Stimulated activated CD8-positive, alpha-beta memory T cell treated with anti-CD3 and anti-CD28 coated beads, Interleukin-4, amount 100 ng/mL, for 1 hour (primary cell): ENCODE measurements around the gene IGHMBP2.
"Not testable (repeated sequence)": the region's sequence is repeated elsewhere in the genome, so short reads cannot be mapped to it uniquely, and the experiment has no call there.

Source experiments
- DNase-seq, 2 donors: peaks; one replicate each; pipeline ENCODE4 v3.0.0-alpha.2; 2020; ENCODE audit warnings: low read depth in 2 of 2, low spot score in 1 of 2

Gene IGHMBP2

DNA sequence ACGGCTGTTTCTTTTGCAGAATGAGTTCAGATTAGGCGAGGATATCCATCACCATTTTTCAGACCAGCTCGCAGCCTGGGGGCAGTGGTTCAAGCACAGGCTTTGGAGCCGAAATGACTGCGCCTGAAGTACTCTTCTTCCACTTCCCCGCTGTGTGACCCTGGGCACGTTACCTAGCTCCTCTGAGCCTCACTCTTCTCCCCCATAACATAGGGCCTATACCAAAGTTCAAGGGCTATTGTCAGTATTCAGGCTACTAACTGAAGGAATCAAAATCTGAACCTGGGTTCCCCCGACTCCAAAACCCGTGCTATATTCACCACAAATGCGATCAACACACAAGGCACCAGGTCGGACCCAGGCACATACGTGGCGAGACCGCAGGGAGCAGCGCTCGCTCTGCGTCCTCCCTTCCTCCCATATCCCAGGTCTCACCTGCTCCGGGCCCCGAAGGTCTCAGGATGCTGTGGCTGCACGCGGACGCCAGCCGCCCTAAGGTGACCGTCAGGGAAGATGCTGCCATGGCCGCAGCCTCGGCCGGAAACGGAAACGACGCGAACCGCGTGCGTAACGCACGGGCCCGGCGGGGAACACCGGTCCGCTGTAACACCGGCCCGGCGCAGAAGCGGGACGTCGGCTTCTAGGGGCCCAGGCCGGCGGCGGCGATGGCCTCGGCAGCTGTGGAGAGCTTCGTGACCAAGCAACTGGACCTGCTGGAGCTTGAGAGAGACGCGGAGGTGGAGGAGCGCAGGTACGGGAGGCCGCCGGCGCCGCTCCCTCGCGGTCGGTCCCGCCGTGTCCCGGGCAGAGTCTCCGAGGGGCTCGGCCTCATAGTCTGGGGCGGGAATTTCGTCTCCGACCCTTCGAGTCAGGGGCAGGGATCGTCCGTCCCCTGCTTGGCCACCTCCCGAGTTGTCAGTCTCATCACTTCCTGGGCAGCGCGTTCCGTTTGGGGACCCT is at the start of gene IGHMBP2, which contains the start of gene MRPL21:
Gene IGHMBP2 (plus strand): TSS at position 604 of the 960 bp plus-strand sequence. CDS start 62 bp downstream, at position 666.
Gene MRPL21 (minus strand): TSS at position 545 of the 960 bp plus-strand sequence. CDS start 22 bp downstream, at position 523.
- DNase-seq: peak; percentile 71 to 79

DNA sequence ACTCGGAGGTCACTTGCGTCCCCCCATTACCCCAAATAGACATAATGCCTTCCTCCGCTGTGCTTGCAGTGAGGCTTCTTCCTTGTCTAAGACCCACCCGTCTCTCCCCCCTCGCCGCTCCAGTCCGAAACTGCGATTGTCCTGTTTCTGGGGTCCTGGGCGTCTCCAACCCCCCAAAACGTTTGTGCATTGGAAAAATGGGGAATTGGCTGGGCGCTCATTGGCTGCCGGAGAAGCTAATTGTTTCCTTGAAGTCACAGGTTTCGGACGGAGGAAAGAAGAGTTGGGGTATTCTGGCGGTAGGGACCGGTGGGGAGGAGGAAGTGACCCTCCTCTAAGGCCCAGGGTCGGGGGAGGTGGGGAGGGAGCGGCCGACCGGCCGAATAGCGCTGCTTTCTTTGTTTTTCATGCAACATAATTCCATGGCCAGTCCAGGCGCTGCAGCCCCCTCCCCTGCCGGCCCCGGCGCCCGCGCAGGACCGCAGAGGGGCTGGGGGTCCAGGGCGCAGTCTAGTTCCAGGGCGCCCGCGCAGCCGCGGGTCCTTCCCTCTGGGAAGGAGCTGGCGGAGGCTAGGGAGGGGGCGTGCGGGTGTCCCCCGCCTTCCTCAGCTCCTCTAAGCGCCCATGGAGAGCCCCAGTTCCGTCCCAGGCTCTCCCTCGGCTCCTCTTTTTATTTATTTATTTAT is 49.3 kb upstream of the IGHMBP2 start:
- DNase-seq: no peak

- no peak for DNase-seq
These were observed 48.3 kb upstream of the IGHMBP2 start for GRCh38 chr11:68855205-68855981.

GRCh38 chr11:68856425-68857030 is 47.2 kb upstream of the IGHMBP2 start:
- not testable (repeated sequence) for DNase-seq

GRCh38 chr11:68857037-68857586 is 46.6 kb upstream of the IGHMBP2 start:
- no peak for DNase-seq

GRCh38 chr11:68859123-68859522 is 44.6 kb upstream of the IGHMBP2 start:
- DNase-seq: no peak

GRCh38 chr11:68862421-68862820 is 41.3 kb upstream of the IGHMBP2 start:
- DNase-seq: no peak

DNA sequence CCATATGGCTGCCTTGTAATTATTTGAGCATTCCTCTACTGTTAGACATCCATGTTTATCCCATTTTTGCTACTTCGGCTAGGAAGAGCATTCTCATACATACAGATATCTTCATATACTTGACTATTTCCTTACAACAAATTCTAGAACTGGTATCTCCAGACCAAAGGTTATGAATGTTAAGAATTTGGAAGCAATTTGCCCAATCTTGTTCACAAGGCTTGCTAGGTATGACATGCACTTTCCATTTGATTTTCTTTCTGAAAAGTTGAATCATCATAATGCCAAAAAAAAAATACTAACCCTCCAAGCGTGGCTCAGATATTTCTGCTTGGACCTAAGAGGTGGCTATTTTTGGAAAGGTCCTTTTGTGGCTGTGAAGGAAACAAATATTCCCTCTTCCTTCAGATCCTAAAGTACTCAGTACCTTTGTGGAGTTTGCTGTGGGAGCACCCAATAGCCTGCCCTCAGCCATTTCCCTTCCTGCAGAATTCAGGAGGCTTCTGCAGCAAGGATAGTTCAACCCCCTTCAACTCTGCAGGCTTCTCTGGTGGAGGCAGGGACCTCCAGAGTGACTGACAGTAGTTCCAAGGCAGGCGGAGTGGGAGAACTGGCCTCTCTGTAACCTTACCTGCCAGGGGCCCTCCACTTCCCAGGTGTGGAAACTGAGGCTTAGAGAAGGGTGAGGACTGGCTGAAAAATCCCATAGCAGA is 40.0 kb upstream of the IGHMBP2 start:
- DNase-seq: no peak

DNA sequence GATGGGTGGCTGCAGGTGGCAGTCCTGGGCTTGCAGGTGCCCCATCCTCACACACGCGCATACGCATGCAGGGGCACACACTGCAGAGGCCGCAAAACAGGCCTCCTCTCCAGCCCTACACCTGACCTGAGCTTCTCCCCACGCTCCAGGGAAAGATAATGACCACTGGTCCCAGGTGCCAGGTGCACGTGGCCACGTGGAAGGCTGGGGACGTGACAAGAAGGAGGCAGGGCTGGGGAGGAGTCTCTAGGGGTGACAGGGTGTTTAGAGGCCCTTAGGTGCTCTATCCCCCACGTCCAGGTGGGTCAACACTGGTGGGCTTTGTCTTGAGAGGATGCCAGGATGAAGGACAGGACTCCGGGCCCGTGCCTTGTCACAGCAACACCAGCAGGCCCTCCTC is 38.5 kb upstream of the IGHMBP2 start:
- no peak for DNase-seq

DNA sequence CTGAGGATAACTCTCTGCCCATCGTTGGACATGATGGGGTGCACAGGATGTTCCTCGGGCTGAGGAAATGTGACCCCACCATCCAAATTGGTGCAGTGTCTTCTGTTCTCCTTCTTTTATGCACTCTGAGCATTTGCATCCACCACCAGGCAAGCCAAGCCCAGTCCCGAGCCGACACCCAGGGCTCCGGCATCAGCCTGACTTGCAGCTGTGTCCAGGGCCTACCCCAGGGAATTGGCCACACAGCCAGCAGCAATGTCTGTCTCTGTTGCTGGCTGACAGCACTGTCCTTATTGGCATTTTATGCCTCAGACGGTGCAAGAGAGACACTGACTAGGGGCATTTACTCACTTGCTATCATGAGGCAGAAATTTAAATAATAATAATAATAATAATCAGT is 36.6 kb upstream of the IGHMBP2 start:
- DNase-seq: no peak

- DNase-seq: no peak
These were observed 35.4 kb upstream of the IGHMBP2 start for GRCh38 chr11:68868221-68868835.

DNA sequence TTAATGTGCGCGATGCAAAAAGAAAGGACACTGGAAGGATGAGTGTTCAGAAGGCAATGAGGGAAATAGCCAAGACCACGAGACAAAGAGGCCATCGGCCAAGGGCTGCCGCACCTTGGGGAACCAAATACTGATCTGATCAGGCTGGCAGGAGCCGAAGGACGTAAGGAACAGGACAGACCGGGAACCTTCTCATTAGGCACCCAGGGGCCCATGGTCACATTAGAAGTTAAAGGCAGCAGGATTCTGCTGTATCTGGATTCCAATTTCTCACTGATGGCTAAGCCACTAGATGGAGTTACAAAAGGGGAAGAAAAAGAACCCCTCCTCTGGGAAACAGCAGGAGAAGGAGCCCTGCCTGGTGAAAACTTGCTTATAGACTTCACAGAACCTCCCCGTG is 33.2 kb upstream of the IGHMBP2 start:
- no peak for DNase-seq

DNA sequence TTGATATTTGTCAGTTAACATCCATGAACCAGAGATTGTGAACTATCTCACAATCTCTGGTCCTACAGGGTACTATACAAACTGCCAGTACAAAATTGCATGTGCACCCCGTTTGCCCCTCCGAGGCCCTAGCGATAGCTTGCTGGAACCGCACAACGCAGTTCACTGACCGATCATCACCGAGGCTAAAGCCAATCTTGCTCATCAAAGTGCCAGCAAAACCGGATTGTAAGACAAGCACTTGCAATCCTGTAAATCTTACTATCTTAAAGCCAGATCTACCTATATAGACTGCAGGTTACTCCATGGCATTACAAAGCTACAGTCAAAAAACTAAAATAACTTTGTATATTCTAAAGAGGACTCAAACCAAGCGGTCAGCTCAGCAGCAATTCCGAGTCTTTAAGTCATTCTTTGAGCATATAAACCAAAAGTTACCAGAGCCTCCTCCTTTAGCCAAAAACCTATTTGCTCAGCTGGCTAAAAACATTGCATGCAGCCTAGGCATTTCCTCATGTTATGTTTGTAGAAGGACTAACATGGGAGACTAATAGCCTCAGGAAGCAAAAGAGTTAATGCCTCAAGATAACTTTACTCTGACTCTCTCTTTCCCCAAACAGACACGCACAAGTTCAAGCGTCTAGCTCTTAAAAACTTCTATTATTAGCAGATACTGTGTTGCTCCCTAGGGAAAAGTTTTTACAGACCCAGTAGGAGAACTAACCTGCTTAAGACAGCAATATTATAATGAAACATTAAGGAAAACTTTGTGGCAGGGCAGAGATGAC is 31.3 kb upstream of the IGHMBP2 start:
- DNase-seq: no peak

- no peak for DNase-seq
These were observed 25.7 kb upstream of the IGHMBP2 start for GRCh38 chr11:68878022-68878421.

DNA sequence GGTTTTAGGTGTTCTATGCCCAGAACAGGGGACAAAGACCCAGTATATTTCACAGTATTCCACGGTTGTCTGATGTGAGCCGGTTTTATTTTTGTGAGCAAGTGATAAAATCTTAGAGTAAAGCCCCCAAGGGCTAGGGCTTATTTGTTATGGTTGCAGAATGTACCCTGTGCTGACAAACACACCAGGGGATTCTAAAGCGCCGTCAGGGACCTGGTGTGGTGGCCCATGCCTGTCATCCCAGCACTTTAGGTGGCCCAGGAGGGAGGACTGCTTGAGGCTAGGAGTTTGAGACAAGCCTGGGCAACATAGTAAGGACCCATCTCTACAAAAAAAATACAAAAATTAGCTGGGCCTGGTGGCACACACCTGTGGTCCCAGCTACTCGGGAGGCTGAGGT is 22.8 kb upstream of the IGHMBP2 start:
- no peak for DNase-seq

DNA sequence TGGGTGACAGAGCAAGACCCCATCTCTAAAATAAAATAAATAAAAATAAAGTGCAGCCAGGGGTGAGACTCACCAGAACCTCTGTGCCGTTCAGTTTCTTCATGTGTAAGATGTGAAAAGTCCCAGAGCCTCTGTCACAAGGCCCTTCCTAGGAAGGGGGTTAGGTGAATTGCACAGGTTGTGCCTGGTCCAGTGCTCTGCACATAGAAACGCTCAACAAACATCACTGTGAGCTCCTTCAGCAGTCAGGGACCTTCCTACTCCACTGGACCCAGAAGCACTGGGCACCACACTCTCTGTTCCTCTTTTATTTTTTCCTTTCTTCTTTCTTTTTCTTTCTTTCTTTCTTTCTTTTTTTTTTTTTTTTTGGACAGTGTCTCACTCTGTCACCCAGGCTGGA is 22.4 kb upstream of the IGHMBP2 start:
- no peak for DNase-seq

DNA sequence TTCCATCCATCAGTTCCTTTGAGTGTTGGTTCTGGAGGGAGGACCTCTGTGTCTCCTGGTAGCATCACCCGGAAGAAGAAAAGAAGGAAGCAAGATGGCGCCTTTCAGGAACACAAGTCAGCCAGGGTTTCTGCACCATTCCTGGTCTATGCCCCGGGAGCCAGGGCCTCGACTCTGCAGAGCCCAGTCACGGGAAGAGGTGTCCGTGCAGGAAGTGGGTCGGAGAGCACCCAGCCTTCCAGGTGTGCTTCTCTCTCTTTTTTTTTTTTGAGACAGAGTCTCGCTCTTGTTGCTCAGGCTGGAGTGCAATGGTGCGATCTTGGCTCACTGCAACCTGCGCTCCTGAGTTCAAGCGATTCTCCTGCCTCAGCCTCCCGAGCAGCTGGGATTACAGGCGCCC is 21.3 kb upstream of the IGHMBP2 start:
- DNase-seq: no peak

DNA sequence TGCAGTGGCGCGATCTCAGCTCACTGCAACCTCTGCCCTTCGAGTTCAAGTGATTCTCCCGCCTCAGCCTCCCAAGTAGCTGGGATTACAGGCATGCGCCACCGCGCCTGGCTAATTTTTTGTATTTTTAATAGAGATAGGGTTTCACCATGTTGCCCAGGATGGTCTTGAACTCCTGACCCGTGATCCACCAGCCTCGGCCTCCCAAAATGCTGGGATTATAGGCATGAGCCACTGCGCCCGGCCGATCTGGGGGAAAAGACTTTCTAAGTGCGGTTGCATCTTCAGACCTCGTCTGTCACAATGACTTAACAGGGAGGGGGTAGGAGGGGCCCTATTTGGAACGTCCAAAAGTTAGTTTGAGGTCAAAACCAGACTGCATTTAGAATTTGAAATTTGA is 18.9 kb upstream of the IGHMBP2 start:
- DNase-seq: not testable (repeated sequence)

GRCh38 chr11:68889948-68890446 is 13.7 kb upstream of the IGHMBP2 start:
- DNase-seq: no peak
